ENCODE results near the gene ZNF497. TPM values are rescaled to one million over a fixed set of nuclear protein-coding genes. Genes with fewer than 3 reads are reported as not detected.
A peak's percentile ranks its signal among the peaks of the same experiment; 100 is the strongest.

ZNF497 gene
- total and polyA plus RNA-seq, 2 of the 13 experiments (the other 11 are each of a cell fraction or from before 2014, with no cell fraction given): 1.5 to 1.9 TPM

GRCh38 chr19:58408152-58409009 lies 45.8 kb upstream of the ZNF497 start, which contains the start of gene ZNF584 (continued):
- TF ChIP-seq HOMEZ (CRISPR knock-in tag; IDR thresholded peaks at IDR 0.05; ENCODE audit: low read depth) (no peak), STAT6 (CRISPR knock-in tag; IDR thresholded peaks at IDR 0.05; ENCODE audit: borderline replicate concordance) (peak; percentile 49; the same call in 1 of the 2 replicates), EP300 (IDR thresholded peaks at IDR 0.05; ENCODE audit: low read depth in 2 of 2, low read length in 2 of 2) (no peak), EP300 (CRISPR knock-in tag; IDR thresholded peaks at IDR 0.05; ENCODE audit: borderline replicate concordance) (no peak), ZSCAN12 (CRISPR knock-in tag; IDR thresholded peaks at IDR 0.05) (no peak), KDM5A (IDR thresholded peaks at IDR 0.05; ENCODE audit: borderline replicate concordance, low read length) (peak; percentile 77; the same call in 1 of the 2 replicates), ZBTB39 (CRISPR knock-in tag; IDR thresholded peaks at IDR 0.05) (no peak), FOXC1 (CRISPR knock-in tag; IDR thresholded peaks at IDR 0.05; ENCODE audit: borderline replicate concordance) (0 out of 2 replicates have a peak, but pooled peaks have one; percentile 43), NFE2 (CRISPR knock-in tag; IDR thresholded peaks at IDR 0.05) (no peak), PREB (CRISPR knock-in tag; IDR thresholded peaks at IDR 0.05) (no peak), MBD4 (IDR thresholded peaks at IDR 0.05; ENCODE audit: borderline replicate concordance, low read length) (no peak), MED1 (CRISPR knock-in tag; IDR thresholded peaks at IDR 0.05) (no peak; the same call in none of the 2 replicates), ZHX2 (IDR thresholded peaks at IDR 0.05; ENCODE audit: low read depth) (peak; percentile 66), ZHX2 (CRISPR knock-in tag; IDR thresholded peaks at IDR 0.05; ENCODE audit: borderline replicate concordance) (no peak)
